Measurements from ENCODE around the gene PNISR. TPM values are rescaled to one million over a fixed set of nuclear protein-coding genes. Genes with fewer than 3 reads are reported as not detected.
A peak's percentile ranks its signal among the peaks of the same experiment; 100 is the strongest.

The PNISR gene
- total and polyA plus RNA-seq, 2 donors = 86.9 to 129 TPM

DNA sequence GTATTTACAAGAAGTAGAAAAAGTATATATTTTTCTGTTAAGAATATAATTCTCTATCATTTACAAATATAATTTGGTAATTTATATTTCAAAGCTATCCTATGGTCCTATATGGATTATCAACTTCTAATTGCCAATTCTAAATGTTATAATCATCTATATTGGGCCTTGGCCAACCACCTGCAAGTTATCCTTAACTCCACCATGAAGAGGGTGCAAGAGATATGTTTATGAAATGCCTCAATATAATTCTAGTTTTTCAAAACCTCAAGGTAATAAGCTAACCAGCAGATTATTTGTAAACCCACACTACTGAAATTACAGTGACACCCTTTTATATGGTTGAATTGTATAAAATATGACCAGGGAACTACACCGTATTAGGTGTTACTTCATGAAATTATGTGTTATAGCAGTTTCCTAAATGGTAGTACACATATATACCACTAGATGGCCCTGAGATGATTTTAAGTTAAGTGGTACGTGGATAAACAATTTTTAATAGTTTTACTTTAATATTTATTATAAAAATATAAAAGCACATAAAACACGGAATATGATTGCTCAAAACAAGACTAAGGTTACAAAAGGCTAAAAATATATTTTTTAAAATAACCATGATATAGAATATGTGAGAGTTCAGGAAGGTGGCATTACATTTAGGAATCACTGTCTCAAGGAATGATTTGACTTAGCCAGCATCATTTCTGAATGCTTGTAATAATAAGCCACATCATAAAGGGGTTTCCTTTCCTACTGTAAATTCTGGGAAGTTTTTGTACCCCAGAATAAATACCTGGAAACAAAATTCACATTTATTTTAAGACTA, 9.8 kb upstream of the PNISR start:
- peak in 3 of 9 donors; percentile 8 to 36 (median 13) for DNase-seq (ENCODE audit: low read depth in 6 of 9, low spot score in 9 of 9)
- peaks cover 0 to 4% of the 10 kb centered on the region in 2 donors for H3K36me3 ChIP-seq (ENCODE audit: control insufficient read depth in 2 of 2, insufficient read depth in 2 of 2, low read length in 1 of 2)
- no peak overlapping the region for H3K27ac ChIP-seq (ENCODE audit: low read depth in 1 of 2, low read length in 1 of 2)
- no peaks in the 10 kb centered on the region for H3K9me3 ChIP-seq (ENCODE audit: control insufficient read depth in 2 of 2, insufficient read depth in 1 of 2, low read length in 1 of 2)
- H3K4me1 ChIP-seq (ENCODE audit: control insufficient read depth in 2 of 2, insufficient read depth in 2 of 2, low read length in 2 of 2) = no peaks in the 10 kb centered on the region
- 30% methylated on average over 3 of the region's 3 CpGs for WGBS
- no peak overlapping the region for H3K4me3 ChIP-seq (ENCODE audit: low read length in 2 of 2)
- no peaks in the 10 kb centered on the region for H3K27me3 ChIP-seq (ENCODE audit: control insufficient read depth in 2 of 2, insufficient read depth in 1 of 2, low read length in 1 of 2)

DNA sequence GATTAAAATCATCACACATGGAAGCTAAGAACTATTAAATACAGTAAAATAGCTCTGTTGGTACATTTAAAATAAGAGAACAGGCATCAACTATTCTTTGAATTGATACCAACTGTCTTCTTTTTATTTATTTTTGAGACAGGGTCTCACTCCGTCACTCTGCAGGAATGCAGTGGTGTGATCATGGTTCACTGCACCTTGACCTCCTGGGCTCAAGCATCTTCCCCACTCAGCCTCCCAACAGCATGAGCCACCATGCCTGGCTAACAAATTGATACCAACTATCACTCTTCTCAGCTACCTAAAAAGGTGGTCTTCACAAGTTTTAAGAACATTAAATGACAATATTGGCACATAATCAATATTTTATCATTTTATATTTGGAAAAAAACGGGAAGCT, 7.8 kb upstream of the PNISR start:
- no peaks in the 10 kb centered on the region for H3K4me1 ChIP-seq (ENCODE audit: control insufficient read depth in 2 of 2, insufficient read depth in 2 of 2, low read length in 2 of 2)
- no peaks in the 10 kb centered on the region for H3K9me3 ChIP-seq (ENCODE audit: control insufficient read depth in 2 of 2, insufficient read depth in 1 of 2, low read length in 1 of 2)
- H3K4me3 ChIP-seq (ENCODE audit: low read length in 2 of 2) = no peak overlapping the region
- peaks cover 0 to 4% of the 10 kb centered on the region in 2 donors for H3K36me3 ChIP-seq (ENCODE audit: control insufficient read depth in 2 of 2, insufficient read depth in 2 of 2, low read length in 1 of 2)
- over 99% methylated on average over 2 of the region's 2 CpGs for WGBS
- H3K27ac ChIP-seq (ENCODE audit: low read depth in 1 of 2, low read length in 1 of 2) = no peak overlapping the region
- H3K27me3 ChIP-seq (ENCODE audit: control insufficient read depth in 2 of 2, insufficient read depth in 1 of 2, low read length in 1 of 2) = no peaks in the 10 kb centered on the region
- no peak for DNase-seq (ENCODE audit: low read depth in 6 of 9, low spot score in 9 of 9)

DNA sequence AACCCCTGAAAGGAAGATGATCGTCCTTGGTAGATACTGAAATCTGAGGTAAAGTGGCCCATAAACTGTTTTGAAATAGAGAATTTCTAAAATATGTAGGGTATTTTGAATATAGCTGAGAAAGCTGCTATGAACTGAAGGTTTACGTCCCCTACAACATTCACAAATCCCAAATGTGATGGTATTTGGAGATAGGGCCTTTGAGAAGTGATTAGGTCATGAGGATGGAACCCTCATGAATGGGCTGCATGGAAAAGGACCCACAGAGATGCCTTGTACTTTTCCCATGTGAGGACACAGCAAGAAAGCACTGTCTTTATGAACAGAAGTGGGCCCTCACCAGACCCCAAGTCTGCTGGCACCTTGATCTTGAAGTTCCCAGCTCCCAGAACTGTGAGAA, 6.8 kb upstream of the PNISR start:
- DNase-seq (ENCODE audit: low read depth in 6 of 9, low spot score in 9 of 9) = no peak
- no peaks in the 10 kb centered on the region for H3K27me3 ChIP-seq (ENCODE audit: control insufficient read depth in 2 of 2, insufficient read depth in 1 of 2, low read length in 1 of 2)
- H3K27ac ChIP-seq (ENCODE audit: low read depth in 1 of 2, low read length in 1 of 2) = no peak overlapping the region
- H3K4me3 ChIP-seq (ENCODE audit: low read length in 2 of 2) = no peak overlapping the region
- no peaks in the 10 kb centered on the region for H3K9me3 ChIP-seq (ENCODE audit: control insufficient read depth in 2 of 2, insufficient read depth in 1 of 2, low read length in 1 of 2)
- WGBS = 98% methylated on average over 2 of the region's 2 CpGs
- H3K36me3 ChIP-seq (ENCODE audit: control insufficient read depth in 2 of 2, insufficient read depth in 2 of 2, low read length in 1 of 2) = peaks cover 0 to 4% of the 10 kb centered on the region in 2 donors
- no peaks in the 10 kb centered on the region for H3K4me1 ChIP-seq (ENCODE audit: control insufficient read depth in 2 of 2, insufficient read depth in 2 of 2, low read length in 2 of 2)

DNA sequence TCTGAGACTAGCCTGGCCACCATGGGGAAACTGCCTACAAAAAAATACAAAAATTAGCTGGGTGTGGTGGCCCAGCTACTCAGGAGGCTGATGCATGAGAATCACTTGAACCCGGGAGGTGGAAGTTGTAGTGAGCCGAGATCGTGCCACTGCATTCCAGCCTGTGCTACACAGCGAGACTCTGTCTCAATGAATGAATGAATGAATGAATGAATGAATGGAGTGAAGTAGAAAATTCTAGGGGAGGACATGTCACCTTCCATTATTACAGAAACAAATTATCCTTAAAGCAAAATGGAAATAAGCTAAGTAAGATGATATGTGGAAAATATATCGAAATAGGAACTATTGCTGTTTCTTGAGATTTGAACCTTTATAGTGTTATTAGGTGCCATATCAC, 2.9 kb upstream of the PNISR start:
- no peak overlapping the region for H3K4me3 ChIP-seq (ENCODE audit: low read length in 2 of 2)
- H3K9me3 ChIP-seq (ENCODE audit: control insufficient read depth in 2 of 2, insufficient read depth in 1 of 2, low read length in 1 of 2) = no peaks in the 10 kb centered on the region
- no peaks in the 10 kb centered on the region for H3K27me3 ChIP-seq (ENCODE audit: control insufficient read depth in 2 of 2, insufficient read depth in 1 of 2, low read length in 1 of 2)
- peaks cover 0 to 4% of the 10 kb centered on the region in 2 donors for H3K36me3 ChIP-seq (ENCODE audit: control insufficient read depth in 2 of 2, insufficient read depth in 2 of 2, low read length in 1 of 2)
- 97% methylated on average over 5 of the region's 5 CpGs for WGBS
- H3K4me1 ChIP-seq (ENCODE audit: control insufficient read depth in 2 of 2, insufficient read depth in 2 of 2, low read length in 2 of 2) = peaks cover 10 to 14% of the 10 kb centered on the region in 2 donors
- no peak for DNase-seq (ENCODE audit: low read depth in 6 of 9, low spot score in 9 of 9)
- no peak overlapping the region for H3K27ac ChIP-seq (ENCODE audit: low read depth in 1 of 2, low read length in 1 of 2)

DNA sequence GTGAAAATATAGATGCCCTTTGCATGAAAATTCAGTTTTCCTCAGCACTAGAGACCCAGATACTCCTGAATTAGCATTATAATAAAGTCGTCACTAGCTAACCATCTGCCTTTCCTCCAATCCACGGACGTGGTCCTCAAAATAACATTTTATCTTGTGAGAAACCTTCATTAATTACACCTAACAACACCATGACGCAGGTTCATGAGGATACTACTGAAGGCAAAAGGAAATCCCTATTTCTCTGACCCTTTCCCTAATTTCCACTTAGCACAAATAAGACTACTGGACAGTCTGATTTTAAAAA, 1.3 kb upstream of the PNISR start:
- Histone ChIP-seq H3K9me3 (ENCODE audit: control insufficient read depth in 2 of 2, insufficient read depth in 1 of 2, low read length in 1 of 2) (no peaks in the 10 kb centered on the region), H3K4me1 (ENCODE audit: control insufficient read depth in 2 of 2, insufficient read depth in 2 of 2, low read length in 2 of 2) (peaks cover 10 to 14% of the 10 kb centered on the region in 2 donors), H3K27ac (ENCODE audit: low read depth in 1 of 2, low read length in 1 of 2) (peak overlapping the region in 1 of 2 donors; percentile 99), H3K36me3 (ENCODE audit: control insufficient read depth in 2 of 2, insufficient read depth in 2 of 2, low read length in 1 of 2) (peaks cover 0 to 7% of the 10 kb centered on the region in 2 donors), H3K4me3 (ENCODE audit: low read length in 2 of 2) (peak overlapping the region; percentile 65 to 99), H3K27me3 (ENCODE audit: control insufficient read depth in 2 of 2, insufficient read depth in 1 of 2, low read length in 1 of 2) (no peaks in the 10 kb centered on the region)
- DNase-seq (ENCODE audit: low read depth in 6 of 9, low spot score in 9 of 9) = no peak
- 84% methylated on average over 4 of the region's 4 CpGs for WGBS

DNA sequence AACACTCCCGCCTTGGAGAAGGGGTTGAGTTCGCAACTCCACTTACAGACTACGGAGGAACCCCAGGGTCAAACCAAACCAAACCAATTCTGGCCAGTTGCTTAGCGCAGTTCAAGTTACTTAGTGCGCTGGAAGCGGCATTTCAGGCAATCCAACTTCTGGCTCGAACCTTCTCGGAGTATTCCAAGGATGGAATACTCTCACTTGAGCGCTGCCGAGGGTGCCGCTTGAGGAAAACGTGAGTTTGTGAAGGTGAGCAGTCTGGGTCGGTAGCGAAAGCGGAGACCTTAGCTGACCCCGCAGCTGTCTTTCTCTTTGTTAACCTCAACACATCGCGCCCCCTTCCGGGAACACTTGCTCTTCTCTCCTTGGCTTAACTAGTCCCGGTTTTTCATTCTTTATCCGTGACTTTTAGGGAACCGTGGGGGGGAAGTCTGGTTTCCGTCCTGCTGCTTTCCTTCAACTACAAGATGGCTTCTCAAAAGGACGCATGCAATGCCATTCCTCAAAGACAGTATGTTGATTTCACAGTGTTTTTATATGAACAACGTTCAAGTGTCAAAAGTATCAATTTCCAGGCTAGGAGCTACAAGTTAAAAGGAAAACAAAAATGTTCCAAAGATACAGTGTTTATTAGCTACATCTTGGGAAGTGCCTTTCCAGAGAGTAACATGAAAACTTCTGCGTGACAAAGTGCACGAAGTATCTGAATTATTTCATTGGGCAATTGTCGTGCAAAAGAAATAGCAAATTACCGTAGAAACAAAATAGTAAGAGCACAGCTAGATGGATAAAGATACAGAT, 741 bp upstream of the PNISR start:
- Histone ChIP-seq H3K9me3 (ENCODE audit: control insufficient read depth in 2 of 2, insufficient read depth in 1 of 2, low read length in 1 of 2) (no peaks in the 10 kb centered on the region), H3K4me3 (ENCODE audit: low read length in 2 of 2) (peak overlapping the region; percentile 65 to 99), H3K4me1 (ENCODE audit: control insufficient read depth in 2 of 2, insufficient read depth in 2 of 2, low read length in 2 of 2) (peaks cover 10 to 14% of the 10 kb centered on the region in 2 donors), H3K27ac (ENCODE audit: low read depth in 1 of 2, low read length in 1 of 2) (peak overlapping the region; percentile 95 to 99), H3K36me3 (ENCODE audit: control insufficient read depth in 2 of 2, insufficient read depth in 2 of 2, low read length in 1 of 2) (peaks cover 0 to 5% of the 10 kb centered on the region in 2 donors), H3K27me3 (ENCODE audit: control insufficient read depth in 2 of 2, insufficient read depth in 1 of 2, low read length in 1 of 2) (no peaks in the 10 kb centered on the region)
- 6% methylated on average over 29 of the region's 29 CpGs for WGBS
- peak in 8 of 9 donors; percentile 58 to 89 (median 74) for DNase-seq (ENCODE audit: low read depth in 6 of 9, low spot score in 9 of 9)

DNA sequence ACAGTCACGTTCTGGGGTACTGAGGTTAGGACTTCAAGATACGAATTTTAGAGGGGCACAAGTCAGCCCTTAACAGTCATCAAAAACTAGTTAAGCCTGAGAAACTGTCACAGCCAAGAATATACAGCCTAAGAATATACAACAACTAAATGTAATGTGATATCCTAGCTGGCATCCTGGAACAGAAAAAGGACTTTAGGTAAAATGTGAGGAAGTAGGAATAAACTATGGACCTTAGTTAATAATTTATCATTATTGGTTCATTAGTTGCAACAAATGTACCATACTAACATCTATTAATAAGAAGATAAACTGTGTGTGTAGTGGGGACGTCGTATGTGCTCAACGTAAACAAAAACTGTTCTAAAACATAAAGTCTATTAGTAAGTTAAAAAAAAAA, 1.1 kb downstream of the PNISR start:
- Histone ChIP-seq H3K27me3 (ENCODE audit: control insufficient read depth in 2 of 2, insufficient read depth in 1 of 2, low read length in 1 of 2) (no peaks in the 10 kb centered on the region), H3K4me3 (ENCODE audit: low read length in 2 of 2) (peak overlapping the region; percentile 65 to 99), H3K9me3 (ENCODE audit: control insufficient read depth in 2 of 2, insufficient read depth in 1 of 2, low read length in 1 of 2) (no peaks in the 10 kb centered on the region), H3K4me1 (ENCODE audit: control insufficient read depth in 2 of 2, insufficient read depth in 2 of 2, low read length in 2 of 2) (peaks cover 10 to 14% of the 10 kb centered on the region in 2 donors), H3K36me3 (ENCODE audit: control insufficient read depth in 2 of 2, insufficient read depth in 2 of 2, low read length in 1 of 2) (peaks cover 0 to 3% of the 10 kb centered on the region in 2 donors), H3K27ac (ENCODE audit: low read depth in 1 of 2, low read length in 1 of 2) (no peak overlapping the region)
- 89% methylated on average over 5 of the region's 5 CpGs for WGBS
- DNase-seq (ENCODE audit: low read depth in 6 of 9, low spot score in 9 of 9) = no peak

DNA sequence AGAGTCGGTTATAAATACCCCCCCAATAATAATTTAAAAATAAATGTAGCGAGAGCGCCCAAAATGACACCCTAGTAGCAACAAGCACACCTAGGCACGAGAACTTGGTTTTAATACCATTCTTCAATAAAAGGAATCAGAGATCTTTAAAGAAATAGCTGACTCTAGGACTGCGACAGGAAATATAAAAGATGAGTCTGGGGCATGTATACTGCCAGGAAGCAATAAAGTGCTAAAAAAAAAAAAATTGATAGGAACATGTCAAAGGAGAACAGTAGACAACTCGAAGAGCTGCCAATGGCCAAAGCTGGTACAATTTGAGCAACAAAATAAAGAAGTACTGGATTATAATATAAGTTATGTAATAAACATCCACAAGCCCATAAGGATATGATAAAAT, 2.2 kb downstream of the PNISR start:
- H3K4me1 ChIP-seq (ENCODE audit: control insufficient read depth in 2 of 2, insufficient read depth in 2 of 2, low read length in 2 of 2) = peaks cover 10 to 14% of the 10 kb centered on the region in 2 donors
- H3K27me3 ChIP-seq (ENCODE audit: control insufficient read depth in 2 of 2, insufficient read depth in 1 of 2, low read length in 1 of 2) = no peaks in the 10 kb centered on the region
- peak overlapping the region in 1 of 2 donors; percentile 6 for H3K4me3 ChIP-seq (ENCODE audit: low read length in 2 of 2)
- H3K9me3 ChIP-seq (ENCODE audit: control insufficient read depth in 2 of 2, insufficient read depth in 1 of 2, low read length in 1 of 2) = no peaks in the 10 kb centered on the region
- 95% methylated on average over 6 of the region's 6 CpGs for WGBS
- DNase-seq (ENCODE audit: low read depth in 6 of 9, low spot score in 9 of 9) = no peak
- no peak overlapping the region for H3K27ac ChIP-seq (ENCODE audit: low read depth in 1 of 2, low read length in 1 of 2)
- peaks cover 0 to 3% of the 10 kb centered on the region in 2 donors for H3K36me3 ChIP-seq (ENCODE audit: control insufficient read depth in 2 of 2, insufficient read depth in 2 of 2, low read length in 1 of 2)

Data from thymus (tissue), 11 donors.